ENCODE results near the gene ST7. TPM values are rescaled to one million over a fixed set of nuclear protein-coding genes. Genes with fewer than 3 reads are reported as not detected.

ST7 gene
- total and polyA plus RNA-seq, 2 of the 13 experiments (the other 11 are each of a cell fraction or from before 2014, with no cell fraction given) = 17.3 to 23.5 TPM

DNA sequence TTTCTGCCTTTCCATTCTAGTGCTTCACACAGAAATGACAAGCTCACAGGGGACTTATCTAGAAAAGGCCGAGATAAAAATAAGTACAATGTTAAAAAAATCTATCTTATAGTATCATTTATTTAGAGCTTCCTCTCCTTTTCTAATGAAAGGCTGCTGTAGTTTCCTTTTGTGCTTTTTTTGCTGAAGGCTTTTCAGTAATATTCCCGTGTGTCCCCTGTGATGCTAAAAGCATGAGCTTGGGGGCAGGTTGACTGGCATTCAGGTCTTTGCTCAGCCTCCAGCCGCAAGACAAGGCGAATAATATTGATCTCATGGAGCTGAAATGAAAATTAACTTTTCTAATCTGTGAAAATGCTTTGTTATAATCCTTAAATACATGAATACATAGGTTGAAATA lies 143.0 kb downstream of the ST7 start:
- TF ChIP-seq RBAK (CRISPR knock-in tag; IDR thresholded peaks at IDR 0.05) (no peak), HHEX (CRISPR knock-in tag; IDR thresholded peaks at IDR 0.05) (no peak), SATB2 (CRISPR knock-in tag; IDR thresholded peaks at IDR 0.05) (no peak), JDP2 (CRISPR knock-in tag; IDR thresholded peaks at IDR 0.05; ENCODE audit: borderline replicate concordance) (no peak), ZSCAN21 (CRISPR knock-in tag; IDR thresholded peaks at IDR 0.05; ENCODE audit: borderline replicate concordance) (no peak)
- TF ChIP-seq, protein P1, sequence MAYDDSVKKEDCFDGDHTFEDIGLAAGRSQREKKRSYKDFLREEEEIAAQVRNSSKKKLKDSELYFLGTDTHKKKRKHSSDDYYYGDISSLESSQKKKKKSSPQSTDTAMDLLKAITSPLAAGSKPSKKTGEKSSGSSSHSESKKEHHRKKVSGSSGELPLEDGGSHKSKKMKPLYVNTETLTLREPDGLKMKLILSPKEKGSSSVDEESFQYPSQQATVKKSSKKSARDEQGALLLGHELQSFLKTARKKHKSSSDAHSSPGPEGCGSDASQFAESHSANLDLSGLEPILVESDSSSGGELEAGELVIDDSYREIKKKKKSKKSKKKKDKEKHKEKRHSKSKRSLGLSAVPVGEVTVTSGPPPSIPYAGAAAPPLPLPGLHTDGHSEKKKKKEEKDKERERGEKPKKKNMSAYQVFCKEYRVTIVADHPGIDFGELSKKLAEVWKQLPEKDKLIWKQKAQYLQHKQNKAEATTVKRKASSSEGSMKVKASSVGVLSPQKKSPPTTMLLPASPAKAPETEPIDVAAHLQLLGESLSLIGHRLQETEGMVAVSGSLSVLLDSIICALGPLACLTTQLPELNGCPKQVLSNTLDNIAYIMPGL (CRISPR knock-in tag; IDR thresholded peaks at IDR 0.05; ENCODE audit: borderline replicate concordance in 1 of 2, low read depth in 1 of 2) = no peak
- no peak for DNase-seq (ENCODE audit: low spot score)
- in situ Hi-C loops (cut with HindIII; ENCODE audit: extremely low pct_ligation_motif_present, low pct_unique_long_range_greater_than_20kb) (no loop called here), intact Hi-C loops (cut with micrococcal nuclease; ENCODE audit: unreplicated experiment) (no loop called here)
- Histone ChIP-seq H3K4me1 (ENCODE audit: insufficient read depth, low read length) (peaks cover 12% of the 10 kb centered on the region), H3K27me3 (ENCODE audit: control insufficient read depth in 1 of 2, insufficient read depth in 2 of 2, low read length in 2 of 2) (no peaks in the 10 kb centered on the region), H4K20me1 (ENCODE audit: insufficient read depth, low read length) (no peaks in the 10 kb centered on the region), H3K4me3 (replicated peaks in 1 of 3; ENCODE audit: insufficient read depth in 1 of 3, low read depth in 2 of 3, low read length in 3 of 3) (no peak overlapping the region), H3K79me2 (ENCODE audit: insufficient read depth, low read length) (no peaks in the 10 kb centered on the region), H3K27ac (ENCODE audit: extremely low read length, insufficient read depth, low read length) (no peak overlapping the region), H3K9me3 (ENCODE audit: low read length) (no peaks in the 10 kb centered on the region), H3K36me3 (replicated peaks in 1 of 2; ENCODE audit: control insufficient read depth in 1 of 2, insufficient read depth in 2 of 2, low read length in 2 of 2) (no peaks in the 10 kb centered on the region), H2AFZ (ENCODE audit: low read length) (no peak overlapping the region), H3K9ac (ENCODE audit: insufficient read depth, low read depth, low read length) (no peak overlapping the region), H3K4me2 (ENCODE audit: low read depth, low read length) (no peak overlapping the region)
- ChIA-PET CTCF (ENCODE audit: low intra/inter-chr PET ratio, low total read pairs) (no interaction called here), POLR2A (no interaction called here)
- WGBS (ENCODE audit: low lambda C conversion rate) = 96% methylated on average over 4 of the region's 4 CpGs
- no peak for ATAC-seq
- BruUV-seq (replicated peaks) = no TSS peak
- FAIRE-seq = no peak

DNA sequence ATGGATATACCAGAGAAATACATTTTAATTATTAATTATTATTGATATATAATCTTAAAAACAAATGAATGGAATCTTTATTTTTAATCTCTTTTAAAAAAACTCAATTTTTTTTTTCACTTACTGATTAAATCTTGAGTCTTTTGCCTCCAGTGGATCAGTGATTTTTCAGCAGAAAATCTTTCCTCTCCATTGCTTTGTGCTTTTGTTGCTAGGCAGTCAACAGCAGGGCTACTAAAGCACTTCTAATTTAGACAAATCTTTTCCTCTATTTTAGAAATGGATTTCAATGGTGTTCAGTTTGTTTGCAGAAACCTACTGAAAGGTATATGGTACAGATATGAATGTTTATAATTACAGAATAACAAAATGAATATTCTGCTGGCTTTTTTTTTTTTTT lies 143.6 kb downstream of the ST7 start:
- CTCF ChIA-PET (ENCODE audit: low intra/inter-chr PET ratio, low total read pairs) = no interaction called here
- Histone ChIP-seq H3K4me1 (ENCODE audit: insufficient read depth, low read length) (peaks cover 12% of the 10 kb centered on the region), H3K27me3 (ENCODE audit: control insufficient read depth in 1 of 2, insufficient read depth in 2 of 2, low read length in 2 of 2) (no peaks in the 10 kb centered on the region), H3K79me2 (ENCODE audit: insufficient read depth, low read length) (no peaks in the 10 kb centered on the region), H2AFZ (ENCODE audit: low read length) (no peak overlapping the region), H3K9me3 (ENCODE audit: low read length) (no peaks in the 10 kb centered on the region), H3K9ac (ENCODE audit: insufficient read depth, low read depth, low read length) (no peak overlapping the region), H4K20me1 (ENCODE audit: insufficient read depth, low read length) (no peaks in the 10 kb centered on the region), H3K36me3 (replicated peaks in 1 of 2; ENCODE audit: control insufficient read depth in 1 of 2, insufficient read depth in 2 of 2, low read length in 2 of 2) (no peaks in the 10 kb centered on the region), H3K4me3 (replicated peaks in 1 of 3; ENCODE audit: insufficient read depth in 1 of 3, low read depth in 2 of 3, low read length in 3 of 3) (no peak overlapping the region), H3K4me2 (ENCODE audit: low read depth, low read length) (no peak overlapping the region), H3K27ac (ENCODE audit: extremely low read length, insufficient read depth, low read length) (no peak overlapping the region)
- BruUV-seq (replicated peaks) = no TSS peak
- no peak for ATAC-seq
- DNase-seq (ENCODE audit: low spot score) = no peak
- FAIRE-seq = no peak
- intact Hi-C loops (cut with micrococcal nuclease; ENCODE audit: unreplicated experiment) = no loop called here
- in situ Hi-C loops (cut with HindIII; ENCODE audit: extremely low pct_ligation_motif_present, low pct_unique_long_range_greater_than_20kb) = no loop called here
- POLR2A ChIA-PET = no interaction called here
- TF ChIP-seq, protein P2, sequence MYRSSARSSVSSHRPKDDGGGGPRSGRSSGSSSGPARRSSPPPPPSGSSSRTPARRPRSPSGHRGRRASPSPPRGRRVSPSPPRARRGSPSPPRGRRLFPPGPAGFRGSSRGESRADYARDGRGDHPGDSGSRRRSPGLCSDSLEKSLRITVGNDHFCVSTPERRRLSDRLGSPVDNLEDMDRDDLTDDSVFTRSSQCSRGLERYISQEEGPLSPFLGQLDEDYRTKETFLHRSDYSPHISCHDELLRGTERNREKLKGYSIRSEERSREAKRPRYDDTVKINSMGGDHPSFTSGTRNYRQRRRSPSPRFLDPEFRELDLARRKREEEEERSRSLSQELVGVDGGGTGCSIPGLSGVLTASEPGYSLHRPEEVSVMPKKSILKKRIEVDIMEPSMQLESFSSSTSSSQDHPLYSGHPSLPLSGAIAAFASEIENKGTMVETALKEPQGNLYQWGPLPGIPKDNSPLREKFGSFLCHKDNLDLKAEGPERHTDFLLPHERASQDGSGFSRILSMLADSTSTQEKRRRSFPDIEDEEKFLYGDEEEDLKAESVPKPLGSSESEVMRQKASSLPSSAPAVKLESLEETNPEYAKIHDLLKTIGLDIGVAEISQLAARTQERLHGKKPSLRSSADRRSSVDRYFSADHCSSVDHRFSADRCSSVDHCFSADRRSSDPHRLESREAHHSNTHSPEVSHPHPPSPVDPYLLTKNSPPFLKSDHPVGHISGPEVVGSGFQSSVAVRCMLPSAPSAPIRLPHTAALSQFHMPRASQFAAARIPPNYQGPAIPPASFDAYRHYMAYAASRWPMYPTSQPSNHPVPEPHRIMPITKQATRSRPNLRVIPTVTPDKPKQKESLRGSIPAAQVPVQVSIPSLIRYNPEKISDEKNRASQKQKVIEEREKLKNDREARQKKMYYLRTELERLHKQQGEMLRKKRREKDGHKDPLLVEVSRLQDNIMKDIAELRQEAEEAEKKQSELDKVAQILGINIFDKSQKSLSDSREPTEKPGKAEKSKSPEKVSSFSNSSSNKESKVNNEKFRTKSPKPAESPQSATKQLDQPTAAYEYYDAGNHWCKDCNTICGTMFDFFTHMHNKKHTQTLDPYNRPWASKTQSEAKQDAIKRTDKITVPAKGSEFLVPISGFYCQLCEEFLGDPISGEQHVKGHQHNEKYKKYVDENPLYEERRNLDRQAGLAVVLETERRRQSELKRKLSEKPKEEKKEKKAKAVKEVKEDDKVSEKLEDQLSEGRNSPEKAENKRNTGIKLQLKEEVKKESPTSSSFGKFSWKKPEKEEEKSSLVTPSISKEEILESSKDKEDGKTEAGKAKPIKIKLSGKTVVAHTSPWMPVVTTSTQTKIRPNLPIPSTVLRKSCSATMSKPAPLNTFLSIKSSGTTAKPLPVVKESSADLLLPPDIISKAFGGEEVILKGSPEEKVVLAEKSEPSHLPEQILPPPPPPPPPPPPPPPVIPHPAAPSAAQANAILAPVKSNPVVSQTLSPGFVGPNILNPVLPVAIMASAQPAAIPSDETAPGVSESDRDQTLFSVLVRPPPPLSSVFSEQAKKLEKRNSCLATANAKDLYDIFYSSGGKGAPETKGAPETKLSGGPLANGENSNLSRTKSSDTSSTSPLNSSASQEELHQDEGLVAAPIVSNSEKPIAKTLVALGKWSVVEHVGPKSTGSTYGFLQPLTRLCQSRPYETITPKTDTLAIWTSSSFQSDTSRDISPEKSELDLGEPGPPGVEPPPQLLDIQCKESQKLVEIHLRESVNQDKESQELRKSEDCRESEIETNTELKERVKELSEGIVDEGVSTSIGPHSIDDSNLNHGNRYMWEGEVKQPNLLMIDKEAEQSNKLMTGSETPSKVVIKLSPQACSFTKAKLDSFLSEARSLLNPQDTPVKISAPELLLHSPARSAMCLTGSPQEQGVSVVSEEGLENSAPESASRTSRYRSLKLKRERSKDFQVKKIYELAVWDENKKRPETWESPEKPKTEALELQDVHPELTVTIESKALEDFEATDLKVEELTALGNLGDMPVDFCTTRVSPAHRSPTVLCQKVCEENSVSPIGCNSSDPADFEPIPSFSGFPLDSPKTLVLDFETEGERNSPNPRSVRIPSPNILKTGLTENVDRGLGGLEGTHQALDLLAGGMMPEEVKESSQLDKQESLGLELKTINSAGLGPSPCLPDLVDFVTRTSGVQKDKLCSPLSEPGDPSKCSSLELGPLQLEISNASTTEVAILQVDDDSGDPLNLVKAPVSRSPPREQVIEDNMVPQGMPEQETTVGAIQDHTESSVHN (CRISPR knock-in tag; IDR thresholded peaks at IDR 0.05) = no peak
- TF ChIP-seq PHF21A (CRISPR knock-in tag; IDR thresholded peaks at IDR 0.05) (no peak), REL (CRISPR knock-in tag; conservative IDR thresholded peaks at IDR 0.05) (no peak), TP53 (CRISPR knock-in tag; conservative IDR thresholded peaks at IDR 0.05) (no peak)
